ENCODE results near the gene ARHGAP26. TPM values are rescaled to one million over a fixed set of nuclear protein-coding genes. Genes with fewer than 3 reads are reported as not detected.

The ARHGAP26 gene
- polyA plus RNA-seq, 3 donors: 26.5 to 56.8 (median 28.7) TPM

DNA sequence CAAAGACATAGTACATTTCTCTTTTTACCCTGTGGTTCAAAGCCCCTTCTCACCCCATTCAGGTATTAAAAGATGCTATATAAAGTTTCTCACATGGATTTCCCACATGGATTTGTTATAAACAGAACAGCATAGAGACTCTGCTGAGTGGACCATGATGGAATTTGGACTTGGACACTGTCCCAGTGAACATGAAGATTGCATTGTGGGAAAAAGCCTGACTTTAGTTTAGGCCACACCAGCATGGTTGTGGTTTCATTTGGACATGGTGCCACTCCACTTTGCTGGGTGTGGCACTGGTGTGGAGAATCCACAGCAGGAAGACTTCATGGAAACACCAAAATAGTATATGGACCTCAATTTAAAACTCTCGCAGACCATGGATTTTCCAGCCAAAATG is 124.6 kb downstream of the ARHGAP26 start:
- intact Hi-C loops (cut with micrococcal nuclease): no loop called here
- H3K36me3 ChIP-seq (replicated peaks in 1 of 2; ENCODE audit: control insufficient read depth in 1 of 2, insufficient read depth in 2 of 2, low read length in 2 of 2): peaks cover 52 to 92% of the 10 kb centered on the region in 2 donors
- WGBS (ENCODE audit: insufficient coverage): 100% methylated on average over 1 of the region's 1 CpG
- H3K27ac ChIP-seq (ENCODE audit: low read depth in 1 of 2, low read length in 2 of 2): no peak overlapping the region
- peaks cover 0 to 1% (median 0%) of the 10 kb centered on the region in 7 donors for H3K9me3 Mint-ChIP-seq
- no peak overlapping the region for H3K4me3 ChIP-seq (replicated peaks in 1 of 3; ENCODE audit: low read depth in 2 of 3, low read length in 3 of 3)
- H3K4me1 ChIP-seq (ENCODE audit: control insufficient read depth in 1 of 2, insufficient read depth in 2 of 2, low read length in 2 of 2): peaks cover 0 to 3% of the 10 kb centered on the region in 2 donors
- peaks cover 0 to 1% (median 0%) of the 10 kb centered on the region in 3 donors for H3K27me3 Mint-ChIP-seq (ENCODE audit: low read depth in 3 of 3)
- H3K9ac ChIP-seq (ENCODE audit: insufficient read depth, low read length, poor library complexity, severe bottlenecking): no peak overlapping the region
- no peaks in the 10 kb centered on the region for H3K27me3 ChIP-seq (ENCODE audit: control insufficient read depth in 2 of 2, insufficient read depth in 2 of 2, low read length in 2 of 2)
- no peak overlapping the region for H2AFZ ChIP-seq (ENCODE audit: insufficient read depth, low read depth, low read length, poor library complexity, severe bottlenecking)
- TF ChIP-seq, protein P1, sequence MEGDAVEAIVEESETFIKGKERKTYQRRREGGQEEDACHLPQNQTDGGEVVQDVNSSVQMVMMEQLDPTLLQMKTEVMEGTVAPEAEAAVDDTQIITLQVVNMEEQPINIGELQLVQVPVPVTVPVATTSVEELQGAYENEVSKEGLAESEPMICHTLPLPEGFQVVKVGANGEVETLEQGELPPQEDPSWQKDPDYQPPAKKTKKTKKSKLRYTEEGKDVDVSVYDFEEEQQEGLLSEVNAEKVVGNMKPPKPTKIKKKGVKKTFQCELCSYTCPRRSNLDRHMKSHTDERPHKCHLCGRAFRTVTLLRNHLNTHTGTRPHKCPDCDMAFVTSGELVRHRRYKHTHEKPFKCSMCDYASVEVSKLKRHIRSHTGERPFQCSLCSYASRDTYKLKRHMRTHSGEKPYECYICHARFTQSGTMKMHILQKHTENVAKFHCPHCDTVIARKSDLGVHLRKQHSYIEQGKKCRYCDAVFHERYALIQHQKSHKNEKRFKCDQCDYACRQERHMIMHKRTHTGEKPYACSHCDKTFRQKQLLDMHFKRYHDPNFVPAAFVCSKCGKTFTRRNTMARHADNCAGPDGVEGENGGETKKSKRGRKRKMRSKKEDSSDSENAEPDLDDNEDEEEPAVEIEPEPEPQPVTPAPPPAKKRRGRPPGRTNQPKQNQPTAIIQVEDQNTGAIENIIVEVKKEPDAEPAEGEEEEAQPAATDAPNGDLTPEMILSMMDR (IDR thresholded peaks at IDR 0.05): no peak
- H3K27ac Mint-ChIP-seq: peak overlapping the region in 1 of 7 donors; percentile 14
- H4K20me1 ChIP-seq (ENCODE audit: insufficient read depth, low read length): peaks cover 96% of the 10 kb centered on the region
- no peak overlapping the region for H3K4me3 Mint-ChIP-seq
- H3K36me3 Mint-ChIP-seq: peaks cover 64 to 72% of the 10 kb centered on the region in 2 donors
- DNase-seq: no peak
- peaks cover 10% of the 10 kb centered on the region for H3K4me1 Mint-ChIP-seq
- H3K4me2 ChIP-seq (replicated peaks; ENCODE audit: extremely low read depth, low read length, poor library complexity, severe bottlenecking): no peak overlapping the region
- no peaks in the 10 kb centered on the region for H3K9me3 ChIP-seq (replicated peaks in 1 of 2; ENCODE audit: control insufficient read depth in 1 of 2, insufficient read depth in 1 of 2, low read length in 2 of 2)
- H3K79me2 ChIP-seq (ENCODE audit: insufficient read depth, low read length): peaks cover 9% of the 10 kb centered on the region

DNA sequence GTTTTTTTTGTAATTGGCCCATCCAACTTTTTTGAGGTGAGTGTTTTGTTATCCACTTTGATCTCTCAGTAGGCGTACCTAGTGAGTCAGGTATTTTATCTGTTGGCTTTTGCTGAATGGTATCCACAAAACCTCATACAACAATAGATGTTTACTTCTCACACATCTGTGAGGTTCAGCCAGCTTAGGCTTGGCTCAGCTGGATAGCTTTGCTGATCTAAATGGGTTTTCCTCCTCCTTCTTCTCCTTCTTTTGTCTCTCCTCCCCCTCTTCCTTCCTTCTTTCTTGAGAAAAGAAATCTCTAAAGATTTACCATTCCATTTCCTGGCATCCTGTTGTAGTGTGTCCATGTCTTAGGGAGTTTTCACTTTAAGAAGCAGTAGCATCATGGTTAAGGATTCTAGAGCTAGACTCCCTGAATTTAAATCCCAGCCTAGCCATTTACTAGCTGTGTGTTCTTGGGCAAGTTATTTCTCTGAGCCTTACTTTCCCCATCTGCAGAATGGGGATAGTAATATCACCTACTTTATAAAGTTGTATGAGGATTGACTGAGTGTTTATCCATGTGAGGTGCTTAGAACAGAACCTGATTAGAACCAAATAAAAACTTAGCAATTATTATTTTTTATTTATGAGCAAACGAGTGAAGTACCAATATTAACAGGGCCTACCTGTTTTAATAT is 126.3 kb downstream of the ARHGAP26 start:
- DNase-seq: no peak
- Histone ChIP-seq H2AFZ (ENCODE audit: insufficient read depth, low read depth, low read length, poor library complexity, severe bottlenecking) (no peak overlapping the region), H3K4me3 (replicated peaks in 1 of 3; ENCODE audit: low read depth in 2 of 3, low read length in 3 of 3) (no peak overlapping the region), H3K27me3 (ENCODE audit: control insufficient read depth in 2 of 2, insufficient read depth in 2 of 2, low read length in 2 of 2) (no peaks in the 10 kb centered on the region), H3K36me3 (replicated peaks in 1 of 2; ENCODE audit: control insufficient read depth in 1 of 2, insufficient read depth in 2 of 2, low read length in 2 of 2) (peaks cover 63 to 92% of the 10 kb centered on the region in 2 donors), H3K9me3 (replicated peaks in 1 of 2; ENCODE audit: control insufficient read depth in 1 of 2, insufficient read depth in 1 of 2, low read length in 2 of 2) (no peaks in the 10 kb centered on the region), H3K4me1 (ENCODE audit: control insufficient read depth in 1 of 2, insufficient read depth in 2 of 2, low read length in 2 of 2) (peaks cover 3 to 8% of the 10 kb centered on the region in 2 donors), H3K4me2 (replicated peaks; ENCODE audit: extremely low read depth, low read length, poor library complexity, severe bottlenecking) (no peak overlapping the region), H3K79me2 (ENCODE audit: insufficient read depth, low read length) (peaks cover 9% of the 10 kb centered on the region), H4K20me1 (ENCODE audit: insufficient read depth, low read length) (peaks cover 99% of the 10 kb centered on the region), H3K9ac (ENCODE audit: insufficient read depth, low read length, poor library complexity, severe bottlenecking) (no peak overlapping the region), H3K27ac (ENCODE audit: low read depth in 1 of 2, low read length in 2 of 2) (no peak overlapping the region)
- TF ChIP-seq, protein P1 (IDR thresholded peaks at IDR 0.05): no peak
- Mint-ChIP-seq H3K4me1 (peaks cover 14% of the 10 kb centered on the region), H3K9me3 (peaks cover 0 to 1% (median 0%) of the 10 kb centered on the region in 7 donors), H3K36me3 (peaks cover 68 to 74% of the 10 kb centered on the region in 2 donors), H3K27ac (no peak overlapping the region), H3K4me3 (no peak overlapping the region), H3K27me3 (ENCODE audit: low read depth in 3 of 3) (peaks cover 0 to 1% (median 0%) of the 10 kb centered on the region in 3 donors)
- WGBS (ENCODE audit: insufficient coverage): no CpG with 5 or more reads among the region's 2 CpGs
- intact Hi-C loops (cut with micrococcal nuclease): no loop called here
